AG04449 (cell line): ENCODE results near the gene UBE2N.

ENCODE experiments used
- CTCF ChIA-PET: fragments of 350-600 bp; formaldehyde crosslinking; extraction: SDS; loops from one replicate; lab custom pipeline; 2021; ENCODE audit warnings: antibody characterized with exemption; lab: Yijun Ruan, JAX
- POLR2A ChIA-PET: fragments of 400-600, 350-600 bp; formaldehyde crosslinking; extraction: SDS; loops from one replicate; lab custom pipeline; 2020; ENCODE audit warnings: antibody characterized with exemption, inconsistent platforms; lab: Yijun Ruan, JAX
- DNase-seq: peaks from one replicate; pipeline ENCODE4 v3.0.0-alpha.2; 2010; ENCODE audit warnings: low read depth, low spot score
- H3K4me3 ChIP-seq: 2 replicates; pipeline ENCODE4 v1.5.1; 2011; ENCODE audit warnings: low read depth, mild to moderate bottlenecking, control low read depth, low read length
- CTCF ChIP-seq: IDR thresholded peaks from one replicate; pipeline ENCODE4 v1.5.1; 2011; ENCODE audit warnings: mild to moderate bottlenecking, moderate library complexity, low read length, control low read depth, inconsistent platforms; ENCODE audit not compliant: insufficient read depth; ENCODE audit errors: missing control alignments

Gene UBE2N

DNA sequence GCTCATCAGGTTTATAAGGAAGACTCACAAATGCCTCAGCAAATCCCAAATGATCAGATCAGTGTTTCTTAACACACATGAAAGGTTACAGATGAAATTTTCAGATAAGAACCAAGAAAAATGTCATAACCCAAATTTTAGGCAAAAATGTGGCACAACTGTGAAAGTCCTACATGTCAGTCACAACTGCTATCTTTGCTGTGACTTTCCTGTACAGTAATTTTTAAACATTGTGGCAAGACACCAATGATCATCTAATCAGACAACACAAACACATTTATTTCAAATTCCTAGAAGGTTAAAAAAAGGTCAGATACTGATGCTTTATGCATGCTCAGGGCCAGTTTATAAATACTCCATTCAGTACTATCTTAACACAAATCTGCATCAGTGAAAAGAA, 32.9 kb downstream of the UBE2N start:
- ChIA-PET CTCF (interaction anchor here (0.9 to 4.6 kb wide), 5 partner anchors 10 to 694 kb away, joined by 3 to 27 read pairs (median 10); no protein-coding TSS in a partner anchor), POLR2A (interaction anchor here (0.6 to 0.7 kb wide), 2 partner anchors 339 to 392 kb away, joined by 3 read pairs; no protein-coding TSS in a partner anchor)
- no peak for TF ChIP-seq CTCF
- no peak for DNase-seq
- H3K4me3 ChIP-seq, result no peak overlapping the region

DNA sequence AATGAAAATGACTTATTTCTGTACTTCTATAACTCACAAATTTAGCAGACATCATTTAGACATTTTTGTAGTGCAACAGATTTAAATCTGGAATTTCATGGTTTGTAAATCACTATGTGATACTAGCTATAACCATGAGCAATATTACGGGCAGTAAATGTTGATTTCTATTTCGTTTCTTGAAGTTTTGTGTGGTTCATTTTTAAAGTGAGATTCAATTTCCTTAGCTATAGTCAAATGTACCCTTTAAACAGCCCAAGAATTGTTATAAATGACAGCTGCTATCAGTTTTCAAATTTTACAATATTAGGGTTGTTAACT, 33.8 kb downstream of the UBE2N start:
- no peak for TF ChIP-seq CTCF
- DNase-seq, result no peak
- ChIA-PET CTCF (interaction anchor here (0.9 to 4.6 kb wide), 7 partner anchors 9 to 695 kb away, joined by 3 to 27 read pairs (median 4); no protein-coding TSS in a partner anchor), POLR2A (interaction anchor here (0.6 kb wide), 1 partner anchor 338 kb away, joined by 3 read pairs; no protein-coding TSS in a partner anchor)
- H3K4me3 ChIP-seq, result no peak overlapping the region

GRCh38 chr12:93407054-93407962, 34.4 kb downstream of the UBE2N start:
- ChIA-PET CTCF (interaction anchor here (1.1 to 5.2 kb wide), 7 partner anchors 9 to 695 kb away, joined by 3 to 31 read pairs (median 10); no protein-coding TSS in a partner anchor), POLR2A (no interaction called here)
- DNase-seq, result no peak
- no peak overlapping the region for H3K4me3 ChIP-seq
- no peak for TF ChIP-seq CTCF

- TF ChIP-seq CTCF, result no peak
- DNase-seq, result no peak
- CTCF ChIA-PET, result interaction anchor here (0.6 to 5.2 kb wide), 5 partner anchors 9 to 698 kb away, joined by 3 to 31 read pairs (median 4); no protein-coding TSS in a partner anchor
- no peak overlapping the region for H3K4me3 ChIP-seq
- POLR2A ChIA-PET, result no interaction called here
Observed at GRCh38 chr12:93404961-93405849, 36.5 kb downstream of the UBE2N start.

- ChIA-PET POLR2A (interaction anchor here (1.3 kb wide), 1 partner anchor 698 kb away, joined by 3 read pairs; no protein-coding TSS in a partner anchor), CTCF (interaction anchor here (0.6 to 5.2 kb wide), 5 partner anchors 8 to 699 kb away, joined by 3 to 31 read pairs (median 11); no protein-coding TSS in a partner anchor)
- no peak for DNase-seq
- no peak for TF ChIP-seq CTCF
- H3K4me3 ChIP-seq, result no peak overlapping the region
Observed at GRCh38 chr12:93403988-93404803, 37.6 kb downstream of the UBE2N start.
